HCT116 (cell line): ENCODE results near the gene CLDN1. TPM values are rescaled to one million over a fixed set of nuclear protein-coding genes. Genes with fewer than 3 reads are reported as not detected.

ENCODE experiments used
- ATAC-seq: fragments of 200-7000 bp; cut with Tn5 transposase; 2 replicates; pipeline ENCODE4 v1.9.1; 2020; ENCODE audit warnings: mild to moderate bottlenecking, moderate library complexity
- BruUV-seq: library from RNA; stranded (reverse); fragments of 400-500 nt; replicated peaks from 2 replicates; lab custom pipeline; 2021; lab: Mats Ljungman, UMichigan
- CTCF ChIA-PET: fragments of 300-600 bp; sonication (Branson Sonifier 250); formaldehyde crosslinking; loops from one replicate; lab custom pipeline; 2021; ENCODE audit warnings: antibody characterized with exemption; lab: Charles Lee
- POLR2A ChIA-PET: fragments of 300-600, 350-600 bp; sonication (Branson Sonifier 250); formaldehyde crosslinking; loops from one replicate; lab custom pipeline; 2021; ENCODE audit warnings: antibody characterized with exemption; lab: Charles Lee
- RAD21 ChIA-PET, 2 experiments: fragments of 300-600 bp; sonication (Branson Sonifier 250); formaldehyde crosslinking; loops; one replicate each; lab custom pipeline; 2023; ENCODE audit warnings: low total read pairs in 2 of 2; ENCODE audit not compliant: uncharacterized antibody in 2 of 2, unreplicated experiment in 2 of 2, low non-redundant PET in 1 of 2; lab: Charles Lee
- DNase-seq: peaks from one replicate; pipeline ENCODE4 v3.0.0-alpha.2; 2010; ENCODE audit warnings: low read depth, low spot score
- H2AFZ ChIP-seq: fragments of 200-600 bp; shearing (Covaris generic), sonication (generic); 2 replicates; pipeline ENCODE4 v1.6.1; 2017; ENCODE audit warnings: low read depth, mixed run types, mixed read lengths, antibody characterized with exemption, low read length; ENCODE audit not compliant: poor library complexity, severe bottlenecking
- H3K27ac ChIP-seq: 2 replicates; pipeline ENCODE4 v1.5.1; 2012; ENCODE audit warnings: low read depth, low read length
- H3K27me3 ChIP-seq: fragments of 200-600 bp; sonication (generic); 2 replicates; pipeline ENCODE4 v1.6.1; 2016; ENCODE audit warnings: mixed run types, low read length, mixed read lengths; ENCODE audit not compliant: insufficient read depth
- H3K36me3 ChIP-seq, 2 experiments: fragments of 200-500 bp in 1 of 2; fragments of 200-600 bp in 1 of 2; sonication (Bioruptor generic) in 1 of 2; sonication (generic) in 1 of 2; 2 replicates each; pipeline versions ENCODE4 v1.5.1 to v1.6.1; 2014 to 2016; ENCODE audit warnings: low read length in 2 of 2, inconsistent platforms in 1 of 2, mixed read lengths in 1 of 2, mixed run types in 1 of 2; ENCODE audit not compliant: insufficient read depth in 2 of 2, control insufficient read depth in 1 of 2
- H3K4me1 ChIP-seq, 2 experiments: fragments of 200-600 bp in 1 of 2; sonication (generic) in 1 of 2; 2 replicates each; pipeline versions ENCODE4 v1.5.1 to v1.6.1; 2012 to 2017; ENCODE audit warnings: low read length in 2 of 2, inconsistent platforms in 1 of 2, mild to moderate bottlenecking in 1 of 2, mixed read lengths in 1 of 2, mixed run types in 1 of 2, moderate library complexity in 1 of 2; ENCODE audit not compliant: insufficient read depth in 2 of 2, control insufficient read depth in 1 of 2
- H3K4me2 ChIP-seq: fragments of 200-600 bp; sonication (generic); 2 replicates; pipeline ENCODE4 v1.6.1; 2017; ENCODE audit warnings: mixed run types, low read length, mixed read lengths
- H3K4me3 ChIP-seq, 2 experiments: fragments of 200-600 bp in 1 of 2; sonication (generic) in 1 of 2; replicated peaks in 1 of 2; 2 replicates each; pipeline ENCODE4 v1.5.1; 2011 to 2016; ENCODE audit warnings: low read length in 2 of 2, control low read depth in 1 of 2, low read depth in 1 of 2, mild to moderate bottlenecking in 1 of 2, mixed read lengths in 1 of 2, mixed run types in 1 of 2
- H3K79me2 ChIP-seq: fragments of 200-600 bp; sonication (generic); 2 replicates; pipeline ENCODE4 v1.6.1; 2017; ENCODE audit warnings: mild to moderate bottlenecking, mixed run types, low read length, moderate library complexity, mixed read lengths; ENCODE audit not compliant: insufficient read depth
- H3K9ac ChIP-seq: fragments of 200-600 bp; sonication (generic); 2 replicates; pipeline ENCODE4 v1.6.1; 2016; ENCODE audit warnings: low read length, mixed read lengths
- H3K9me2 ChIP-seq: fragments of 200-600 bp; sonication (generic), shearing (Covaris generic); 2 replicates; pipeline ENCODE4 v1.6.1; 2017; ENCODE audit warnings: mixed run types, mild to moderate bottlenecking, moderate library complexity; ENCODE audit not compliant: insufficient read depth
- H3K9me3 ChIP-seq, 2 experiments: fragments of 200-500 bp in 1 of 2; fragments of 200-600 bp in 1 of 2; sonication (Bioruptor generic) in 1 of 2; sonication (generic) in 1 of 2; 2 replicates each; pipeline ENCODE4 v1.6.1; 2014 to 2017; ENCODE audit warnings: low read length in 2 of 2, mixed read lengths in 2 of 2, inconsistent platforms in 1 of 2, low read depth in 1 of 2, mild to moderate bottlenecking in 1 of 2, mixed run types in 1 of 2, moderate library complexity in 1 of 2; ENCODE audit not compliant: control insufficient read depth in 1 of 2, insufficient read depth in 1 of 2
- H4K20me1 ChIP-seq: fragments of 200-600 bp; sonication (generic), shearing (Covaris generic); 2 replicates; pipeline ENCODE4 v1.6.1; 2017; ENCODE audit warnings: mixed run types, mild to moderate bottlenecking, moderate library complexity; ENCODE audit not compliant: insufficient read depth
- ATF3 ChIP-seq: IDR thresholded peaks from 2 replicates; pipeline ENCODE4 v1.6.1; 2012
- CBX3 ChIP-seq: IDR thresholded peaks from 2 replicates; pipeline ENCODE4 v1.6.1; 2012; ENCODE audit warnings: low read depth
- CEBPB ChIP-seq: IDR thresholded peaks from 2 replicates; pipeline ENCODE4 v1.6.1; 2012; ENCODE audit warnings: low read depth
- EGR1 ChIP-seq: IDR thresholded peaks from 2 replicates; pipeline ENCODE4 v1.6.1; 2012; ENCODE audit warnings: low read depth
- ELF1 ChIP-seq: IDR thresholded peaks from 2 replicates; pipeline ENCODE4 v1.6.1; 2012; ENCODE audit warnings: low read depth, borderline replicate concordance
- EZH2 ChIP-seq: fragments of 200-600 bp; sonication (generic); IDR thresholded peaks from 2 replicates; pipeline ENCODE4 v1.6.1; 2017; ENCODE audit warnings: antibody characterized with exemption, mixed run types
- EZH2phosphoT487 ChIP-seq: fragments of 200-600 bp; IDR thresholded peaks from 2 replicates; pipeline ENCODE4 v1.6.1; 2018; ENCODE audit warnings: antibody characterized with exemption, borderline replicate concordance
- FOSL1 ChIP-seq: IDR thresholded peaks from 2 replicates; pipeline ENCODE4 v1.6.1; 2012; ENCODE audit warnings: low read depth
- JUND ChIP-seq: IDR thresholded peaks from 2 replicates; pipeline ENCODE4 v1.6.1; 2012
- MAX ChIP-seq: IDR thresholded peaks from 2 replicates; pipeline ENCODE4 v1.6.1; 2012
- POLR2A ChIP-seq: IDR thresholded peaks from 2 replicates; pipeline ENCODE4 v1.7.0; 2011; ENCODE audit warnings: borderline replicate concordance; ENCODE audit not compliant: insufficient read depth, insufficient read length; ENCODE audit errors: extremely low read depth
- POLR2AphosphoS5 ChIP-seq: IDR thresholded peaks from 2 replicates; pipeline ENCODE4 v1.6.1; 2011; ENCODE audit warnings: mild to moderate bottlenecking, low read depth, low read length, moderate library complexity
- RAD21 ChIP-seq: IDR thresholded peaks from 2 replicates; pipeline ENCODE4 v1.6.1; 2012; ENCODE audit warnings: low read depth, mild to moderate bottlenecking
- REST ChIP-seq: IDR thresholded peaks from 2 replicates; pipeline ENCODE4 v1.6.1; 2012; ENCODE audit warnings: low read depth
- SP1 ChIP-seq: IDR thresholded peaks from 2 replicates; pipeline ENCODE4 v1.6.1; 2012; ENCODE audit warnings: low read depth
- SRF ChIP-seq: IDR thresholded peaks from 2 replicates; pipeline ENCODE4 v1.6.1; 2012; ENCODE audit warnings: low read depth
- TCF7L2 ChIP-seq: IDR thresholded peaks from 2 replicates; pipeline ENCODE4 v1.7.0; 2011; ENCODE audit warnings: borderline replicate concordance, inconsistent platforms; ENCODE audit not compliant: insufficient read depth, insufficient read length; ENCODE audit errors: extremely low read depth
- ZFX ChIP-seq: fragments of 450-650 bp; IDR thresholded peaks from 2 replicates; pipeline ENCODE4 v1.6.1; 2017
- ZNF274 ChIP-seq: fragments of 200-500 bp; sonication (Bioruptor generic); IDR thresholded peaks from 2 replicates; pipeline ENCODE4 v1.6.1; 2014; ENCODE audit warnings: mild to moderate bottlenecking, low read depth, low read length, inconsistent platforms
- intact Hi-C: fragments of 100-400 bp; cut with micrococcal nuclease; formaldehyde crosslinking; loops from 2 replicates; pipeline ENCODE4 v1.10.0; 2022
- total RNA-seq: library from RNA; stranded (reverse); gene quantifications from one replicate; pipeline ENCODE4 v1.2.1, GENCODE V29; 2021; ENCODE audit not compliant: unreplicated experiment

Gene CLDN1
- total RNA-seq, 1 experiment from 2014 or later = 0.20 TPM

GRCh38 chr3:190360228-190360627, 38.0 kb upstream of the CLDN1 start:
- ChIA-PET CTCF (no interaction called here), RAD21 (no interaction called here), POLR2A (no interaction called here)
- Histone ChIP-seq H3K4me3 (no peak overlapping the region), H3K4me1 (no peaks in the 10 kb centered on the region), H3K9me2 (no peaks in the 10 kb centered on the region), H4K20me1 (no peaks in the 10 kb centered on the region), H3K79me2 (no peaks in the 10 kb centered on the region), H3K9ac (no peak overlapping the region), H3K4me2 (no peak overlapping the region), H3K9me3 (no peaks in the 10 kb centered on the region), H2AFZ (no peak overlapping the region), H3K27me3 (no peaks in the 10 kb centered on the region), H3K27ac (no peak overlapping the region), H3K36me3 (no peaks in the 10 kb centered on the region)
- TF ChIP-seq CBX3 = no peak
- TF ChIP-seq REST = no peak
- no peak for TF ChIP-seq ZNF274
- no peak for TF ChIP-seq ZFX
- TF ChIP-seq EZH2phosphoT487 = no peak
- no peak for TF ChIP-seq CEBPB
- TF ChIP-seq SRF = no peak
- no peak for TF ChIP-seq FOSL1
- TF ChIP-seq MAX = no peak
- no peak for TF ChIP-seq SP1
- TF ChIP-seq RAD21 = no peak
- no peak for TF ChIP-seq ELF1
- TF ChIP-seq POLR2AphosphoS5 = no peak
- no peak for TF ChIP-seq EZH2
- no peak for TF ChIP-seq TCF7L2
- TF ChIP-seq JUND = no peak
- no peak for TF ChIP-seq EGR1
- TF ChIP-seq ATF3 = no peak
- no peak for TF ChIP-seq POLR2A
- intact Hi-C loops = no loop called here
- BruUV-seq = no TSS peak
- DNase-seq (no peak), ATAC-seq (no peak)
